GM12891 (cell line): ENCODE results near the gene CDK5RAP2.

ENCODE experiments used
- DNase-seq: peaks from one replicate; pipeline ENCODE4 v3.0.0; 2011; ENCODE audit warnings: low spot score; ENCODE audit not compliant: insufficient read length
- FAIRE-seq: peaks from 2 replicates; lab custom pipeline; 2011; peaks lifted over from hg19 to GRCh38; lab: Jason Lieb, UNC
- PAX5 ChIP-seq: IDR thresholded peaks from 2 replicates; pipeline ENCODE4 v1.6.1; 2011; ENCODE audit warnings: low read length, moderate library complexity, mild to moderate bottlenecking; ENCODE audit not compliant: insufficient read depth, severe bottlenecking
- POLR2A ChIP-seq: IDR thresholded peaks from 2 replicates; pipeline ENCODE4 v1.6.1; 2011; ENCODE audit warnings: low read depth, low read length, control low read depth
- POLR2AphosphoS5 ChIP-seq: IDR thresholded peaks from 2 replicates; pipeline ENCODE4 v1.6.1; 2011; ENCODE audit warnings: low read depth, low read length, control low read depth
- POU2F2 ChIP-seq: IDR thresholded peaks from 2 replicates; pipeline ENCODE4 v1.6.1; 2011; ENCODE audit warnings: low read depth, mild to moderate bottlenecking, control low read depth, low read length, moderate library complexity
- SPI1 ChIP-seq: IDR thresholded peaks from 2 replicates; pipeline ENCODE4 v1.6.1; 2011; ENCODE audit warnings: low read depth, low read length, control low read depth
- TAF1 ChIP-seq: IDR thresholded peaks from 2 replicates; pipeline ENCODE4 v1.6.1; 2011; ENCODE audit warnings: low read depth, low read length, control low read depth

CDK5RAP2 gene

GRCh38 chr9:120616966-120617935 is 37.3 kb upstream of the CDK5RAP2 start:
- FAIRE-seq (no peak), DNase-seq (no peak)
- TF ChIP-seq POLR2AphosphoS5 (no peak), TAF1 (no peak)

GRCh38 chr9:120612218-120612617 is 32.3 kb upstream of the CDK5RAP2 start:
- TF ChIP-seq POU2F2 (no peak), PAX5 (no peak), POLR2AphosphoS5 (no peak), SPI1 (no peak), POLR2A (no peak), TAF1 (no peak)
- DNase-seq (no peak), FAIRE-seq (no peak)

GRCh38 chr9:120611690-120612068 is 31.7 kb upstream of the CDK5RAP2 start:
- TF ChIP-seq SPI1: no peak
- no peak for TF ChIP-seq PAX5
- no peak for TF ChIP-seq TAF1
- TF ChIP-seq POU2F2: no peak
- no peak for TF ChIP-seq POLR2A
- no peak for TF ChIP-seq POLR2AphosphoS5
- no peak for FAIRE-seq
- DNase-seq: no peak

DNA sequence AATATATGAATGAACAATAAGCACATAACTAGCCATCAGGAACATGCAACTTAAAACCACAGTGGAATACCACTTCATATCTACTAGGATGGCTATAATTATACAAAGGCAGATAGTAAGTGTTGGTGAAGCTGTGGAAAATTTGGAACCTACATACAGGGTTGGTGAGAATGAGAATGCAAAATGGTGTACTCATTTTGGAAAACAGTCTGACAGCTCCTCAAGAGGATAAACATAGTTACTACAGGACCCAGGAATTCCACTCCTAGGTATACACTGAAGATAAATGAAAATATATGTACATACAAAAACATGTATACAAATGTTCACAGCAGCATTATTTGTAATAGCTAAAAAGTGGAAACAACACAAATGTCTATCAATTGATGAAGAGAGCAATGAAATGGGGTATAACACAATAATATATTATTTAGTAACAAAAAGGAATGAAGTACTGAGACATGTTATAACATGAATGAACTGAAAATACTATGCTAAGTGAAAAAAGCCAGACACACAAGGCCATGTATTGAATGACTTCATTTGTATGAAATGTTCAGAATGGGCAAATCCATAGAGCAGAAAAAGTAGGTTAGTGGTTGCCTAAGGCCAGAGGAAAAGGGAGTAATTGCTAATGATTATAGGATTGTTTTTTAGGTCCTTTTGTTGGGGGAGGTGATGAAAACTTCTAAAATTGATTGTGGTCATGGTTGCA is 31.2 kb upstream of the CDK5RAP2 start:
- FAIRE-seq (no peak), DNase-seq (no peak)
- TF ChIP-seq TAF1 (no peak), POLR2AphosphoS5 (no peak), POLR2A (no peak), POU2F2 (no peak), SPI1 (no peak), PAX5 (no peak)

DNA sequence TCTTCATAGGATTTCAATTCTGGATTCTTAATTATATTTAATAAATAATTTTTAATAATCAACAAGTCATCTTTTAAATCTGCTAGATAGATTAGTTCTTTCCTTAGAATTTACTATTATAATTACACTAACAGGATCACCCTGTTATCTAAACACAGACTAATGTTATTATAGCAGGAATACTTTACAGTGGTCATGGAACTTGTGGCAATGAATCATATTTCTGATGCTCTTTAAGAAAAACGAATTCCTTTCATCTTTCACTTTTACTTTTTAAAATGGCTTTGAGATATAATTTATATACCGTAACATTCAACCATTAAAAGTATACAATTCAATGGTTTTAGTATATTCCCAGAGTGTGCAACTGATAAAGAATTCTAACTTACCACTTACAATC is 29.7 kb upstream of the CDK5RAP2 start:
- DNase-seq: no peak
- no peak for TF ChIP-seq SPI1
- TF ChIP-seq TAF1: no peak
- no peak for TF ChIP-seq POLR2A
- TF ChIP-seq POLR2AphosphoS5: no peak
- TF ChIP-seq POU2F2: no peak
- TF ChIP-seq PAX5: no peak
- FAIRE-seq: no peak

DNA sequence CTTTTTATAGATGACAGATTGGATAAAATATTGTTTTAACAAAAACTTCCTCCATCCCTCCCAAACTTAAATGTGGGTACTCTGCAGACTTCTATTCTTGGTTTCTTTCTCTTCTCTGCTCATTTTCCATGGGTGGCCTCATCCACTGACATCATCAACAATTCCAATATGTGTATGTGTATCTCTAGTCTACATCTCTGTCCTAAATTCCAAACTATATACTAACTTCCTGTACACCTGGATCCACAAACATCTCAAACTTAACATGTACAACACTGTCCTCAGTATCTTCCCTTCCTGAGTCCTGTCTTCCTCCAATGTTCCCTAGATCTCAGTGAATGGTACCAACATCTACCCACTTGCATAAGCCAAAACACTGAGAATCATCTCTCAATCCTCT is 28.5 kb upstream of the CDK5RAP2 start:
- TF ChIP-seq POLR2A (no peak), POU2F2 (no peak), SPI1 (no peak), POLR2AphosphoS5 (no peak), PAX5 (no peak), TAF1 (no peak)
- no peak for DNase-seq
- FAIRE-seq: no peak

GRCh38 chr9:120603591-120603990 is 23.6 kb upstream of the CDK5RAP2 start:
- TF ChIP-seq SPI1: no peak
- TF ChIP-seq POU2F2: no peak
- no peak for TF ChIP-seq TAF1
- TF ChIP-seq PAX5: no peak
- no peak for TF ChIP-seq POLR2A
- no peak for TF ChIP-seq POLR2AphosphoS5
- FAIRE-seq (no peak), DNase-seq (no peak)

GRCh38 chr9:120603010-120603409 is 23.0 kb upstream of the CDK5RAP2 start:
- TF ChIP-seq TAF1 (no peak), POLR2A (no peak), POLR2AphosphoS5 (no peak), POU2F2 (no peak), PAX5 (no peak), SPI1 (no peak)
- FAIRE-seq: no peak
- no peak for DNase-seq

- DNase-seq (no peak), FAIRE-seq (no peak)
- TF ChIP-seq PAX5: no peak
- no peak for TF ChIP-seq POU2F2
- TF ChIP-seq SPI1: no peak
- TF ChIP-seq TAF1: no peak
- no peak for TF ChIP-seq POLR2AphosphoS5
- no peak for TF ChIP-seq POLR2A
These were observed 13.9 kb upstream of the CDK5RAP2 start for GRCh38 chr9:120593955-120594277.
